ENCODE data around the gene NRCAM.

Gene NRCAM

DNA sequence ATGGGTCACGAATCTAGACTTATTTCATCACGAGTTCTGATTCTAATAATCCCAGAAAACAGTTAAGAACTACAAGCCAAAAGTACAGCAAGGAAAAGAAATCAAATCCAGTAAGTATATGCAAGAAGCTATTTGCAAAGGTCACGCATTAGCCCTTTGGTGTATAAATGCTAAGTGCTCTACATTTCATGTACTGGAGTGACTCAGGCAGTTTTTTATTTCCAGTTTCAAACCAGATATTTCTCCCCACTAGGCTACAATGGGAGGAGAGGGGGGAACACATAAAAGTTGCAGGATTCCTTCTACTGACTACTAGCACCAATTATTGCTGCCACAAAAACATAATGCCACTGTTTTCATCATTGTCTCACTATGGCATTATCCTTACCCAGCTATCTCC is 148.0 kb downstream of the NRCAM start:
- DNase-seq (ENCODE audit: low read depth), result no peak

DNA sequence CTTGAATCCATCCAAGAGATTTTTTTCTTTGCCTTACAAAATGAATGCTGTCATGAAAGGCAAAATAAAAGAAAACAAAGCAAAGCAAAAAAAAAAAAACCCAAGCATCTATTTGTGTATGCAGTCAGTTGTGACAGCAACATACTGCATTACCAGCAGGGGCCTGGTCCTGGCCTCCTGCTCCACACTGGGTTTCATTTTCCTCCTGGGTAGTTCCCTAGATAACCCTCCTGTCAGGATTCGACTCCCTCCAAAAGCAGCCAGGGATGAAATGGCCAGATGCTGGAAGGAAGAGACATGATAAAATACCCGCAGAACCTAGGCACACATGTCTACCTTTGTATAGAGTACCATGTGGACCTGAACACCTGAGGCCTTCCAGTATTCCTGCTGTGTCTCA is 148.6 kb downstream of the NRCAM start:
- no peak for DNase-seq (ENCODE audit: low read depth)

DNA sequence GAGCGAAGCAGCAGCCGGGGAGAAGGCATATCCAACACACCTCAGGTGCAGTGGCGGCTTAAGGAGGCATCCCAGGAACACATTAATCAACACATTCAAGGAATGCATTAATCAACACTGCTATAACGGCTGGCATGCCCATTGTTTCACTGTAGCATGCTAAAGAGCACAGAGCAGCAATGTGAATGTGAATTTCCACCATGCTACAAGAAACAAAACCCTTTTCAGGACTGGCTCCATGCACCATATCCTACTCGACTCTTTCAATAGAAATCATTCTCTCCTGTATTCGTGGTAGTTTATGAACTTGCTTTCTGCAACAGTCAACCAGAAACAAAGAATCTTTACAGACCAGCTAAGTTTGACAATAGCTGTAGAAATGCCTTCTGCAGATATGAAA is 149.0 kb downstream of the NRCAM start:
- DNase-seq (ENCODE audit: low read depth), result no peak

DNA sequence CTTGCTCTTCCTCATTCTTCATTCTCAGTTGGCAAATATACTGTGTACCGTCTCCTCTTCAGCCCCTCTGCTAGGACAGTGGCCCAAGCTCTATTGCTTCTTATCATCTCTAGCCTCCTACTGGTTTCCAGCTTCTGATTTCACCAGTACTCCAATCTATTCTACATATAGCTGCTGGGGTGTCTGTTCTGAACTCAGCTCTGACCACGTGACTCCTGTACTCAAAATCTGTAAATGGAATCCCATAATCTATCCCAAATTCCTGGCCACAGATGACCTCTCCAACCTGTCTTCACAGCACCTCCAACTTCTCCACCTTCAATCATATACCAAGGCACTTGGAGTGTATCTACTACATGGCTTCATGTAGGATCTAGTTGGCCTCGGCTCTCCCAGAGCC is 152.9 kb downstream of the NRCAM start:
- DNase-seq (ENCODE audit: low read depth), result no peak

DNA sequence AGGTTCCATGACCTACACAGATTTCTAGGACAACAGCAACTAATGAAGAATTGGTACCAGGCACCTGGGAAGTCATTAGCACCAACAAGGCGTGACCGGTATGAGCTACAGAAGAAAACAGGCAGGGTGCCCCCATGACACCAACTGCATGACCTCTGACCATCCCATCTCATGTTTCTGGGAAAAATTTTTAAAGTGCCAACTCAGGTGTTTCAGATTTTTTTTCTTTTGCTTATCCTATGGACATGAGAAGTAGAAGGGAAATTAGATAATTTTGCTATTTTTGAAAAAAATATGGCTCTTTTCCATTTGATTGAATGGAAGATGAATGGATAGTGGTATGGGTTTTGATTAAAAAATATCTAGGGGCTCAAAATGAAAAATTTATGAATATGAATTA is 154.8 kb downstream of the NRCAM start:
- DNase-seq (ENCODE audit: low read depth), result no peak

DNA sequence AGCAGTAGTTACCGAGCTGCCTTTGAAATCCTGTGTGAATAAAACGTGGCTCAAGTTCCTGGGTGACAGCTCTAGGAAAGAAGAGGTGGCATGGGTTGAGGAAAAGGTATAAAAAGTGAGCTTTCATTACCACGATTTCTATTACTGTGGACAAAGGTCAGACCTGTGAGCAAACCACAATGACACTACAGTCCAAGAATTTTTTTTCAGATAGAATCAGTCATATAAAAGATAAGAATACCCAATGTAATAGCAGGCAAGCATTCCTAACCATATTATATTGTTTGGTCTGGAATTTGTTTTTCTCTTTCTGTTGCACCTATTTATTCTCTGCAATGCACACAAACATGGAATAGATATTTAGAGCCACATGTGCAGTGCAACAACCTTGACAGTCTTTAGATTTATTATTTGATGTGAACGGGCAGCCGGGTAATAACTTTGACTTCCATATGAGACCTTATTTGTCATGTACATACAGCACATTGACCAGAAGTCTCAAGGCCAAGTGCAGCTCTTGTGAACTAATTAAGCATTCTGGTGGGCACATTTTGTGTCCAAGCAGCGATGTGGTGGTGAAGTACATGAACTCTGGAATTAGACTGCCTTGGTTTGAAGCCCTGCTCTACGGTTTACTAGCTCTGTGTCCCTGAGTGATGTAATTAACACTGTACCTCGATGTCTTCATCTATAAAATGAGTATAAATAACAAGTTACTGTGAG is 156.8 kb downstream of the NRCAM start:
- no peak for DNase-seq (ENCODE audit: low read depth)

DNA sequence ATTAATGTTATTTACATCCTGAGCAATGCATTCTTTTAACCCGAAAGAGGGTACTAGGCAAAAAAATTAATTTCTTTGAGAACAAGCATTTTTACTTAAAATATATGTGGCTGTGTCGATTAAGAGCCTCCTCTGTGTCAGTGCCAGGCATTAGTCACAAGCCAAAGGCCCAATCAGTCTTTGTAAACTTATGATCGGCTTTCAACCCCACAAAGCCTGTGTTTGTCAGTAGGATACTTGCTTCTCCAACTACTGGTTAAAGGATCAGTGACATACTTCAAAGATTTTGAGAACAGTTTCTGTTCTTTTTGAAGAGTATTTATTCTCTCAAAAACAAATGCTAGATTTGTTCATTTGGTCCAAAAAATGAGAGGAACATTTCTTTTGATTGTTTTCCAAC is 159.3 kb downstream of the NRCAM start:
- DNase-seq (ENCODE audit: low read depth), result no peak

DNA sequence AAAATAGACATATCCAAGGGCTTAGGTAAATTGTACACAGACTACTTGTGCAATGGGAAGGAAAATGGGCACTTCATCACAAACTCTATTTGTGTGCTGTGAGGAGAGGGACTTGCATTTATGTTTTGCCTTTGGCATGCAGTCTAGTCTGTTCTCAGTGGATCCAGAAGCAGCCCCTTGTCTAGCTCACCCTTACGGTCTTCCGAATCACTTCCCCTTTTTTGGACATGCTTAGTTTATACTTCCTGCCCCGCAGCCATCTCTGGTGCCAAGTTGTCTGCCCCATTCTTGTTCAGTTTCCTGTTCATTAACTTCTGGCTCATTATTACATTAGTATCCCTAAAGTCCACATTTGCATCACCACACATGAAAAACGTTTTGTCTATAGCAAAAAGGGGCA is 161.6 kb downstream of the NRCAM start:
- no peak for DNase-seq (ENCODE audit: low read depth)

DNA sequence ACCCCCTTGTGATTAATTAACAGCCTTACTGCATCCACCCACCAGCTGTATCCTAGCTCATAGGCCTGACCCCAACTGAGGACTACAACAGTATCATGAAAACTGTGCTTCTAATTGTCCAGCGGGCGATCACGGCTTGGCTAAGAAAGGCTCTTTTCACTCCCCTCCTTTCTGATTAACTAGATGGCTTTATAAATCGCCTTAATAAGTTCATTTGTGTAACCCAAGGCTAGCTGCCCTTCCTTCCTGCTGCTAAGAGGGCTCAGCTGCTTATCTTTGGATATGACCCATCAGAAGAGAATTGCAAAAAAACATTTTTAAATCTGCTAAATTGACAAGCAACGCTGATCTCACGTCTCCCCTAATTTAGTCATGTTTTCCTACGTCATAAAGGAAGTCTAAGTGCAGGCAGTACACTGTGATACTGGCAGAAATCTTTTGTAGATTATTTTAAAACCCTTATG is 163.1 kb downstream of the NRCAM start:
- no peak for DNase-seq (ENCODE audit: low read depth)

DNA sequence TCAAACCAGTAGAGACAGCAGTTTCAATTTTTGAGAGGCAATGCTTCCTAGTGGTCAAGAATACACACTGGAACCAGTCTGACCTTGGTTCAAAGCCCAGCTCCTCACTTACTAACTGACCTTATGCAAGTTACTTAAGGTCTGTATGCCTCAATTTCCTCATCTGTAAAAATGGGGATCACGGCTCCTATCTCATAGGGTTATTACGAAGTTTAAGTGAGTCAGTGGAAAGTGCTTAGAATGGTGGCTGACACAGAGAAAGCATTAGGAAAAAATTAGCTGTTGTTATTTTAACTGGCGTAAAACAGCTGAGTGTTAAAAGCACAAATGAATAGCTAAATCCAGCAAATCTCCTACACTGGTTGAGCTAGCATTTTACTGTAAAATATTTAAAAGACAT is 163.7 kb downstream of the NRCAM start:
- DNase-seq (ENCODE audit: low read depth), result no peak

DNA sequence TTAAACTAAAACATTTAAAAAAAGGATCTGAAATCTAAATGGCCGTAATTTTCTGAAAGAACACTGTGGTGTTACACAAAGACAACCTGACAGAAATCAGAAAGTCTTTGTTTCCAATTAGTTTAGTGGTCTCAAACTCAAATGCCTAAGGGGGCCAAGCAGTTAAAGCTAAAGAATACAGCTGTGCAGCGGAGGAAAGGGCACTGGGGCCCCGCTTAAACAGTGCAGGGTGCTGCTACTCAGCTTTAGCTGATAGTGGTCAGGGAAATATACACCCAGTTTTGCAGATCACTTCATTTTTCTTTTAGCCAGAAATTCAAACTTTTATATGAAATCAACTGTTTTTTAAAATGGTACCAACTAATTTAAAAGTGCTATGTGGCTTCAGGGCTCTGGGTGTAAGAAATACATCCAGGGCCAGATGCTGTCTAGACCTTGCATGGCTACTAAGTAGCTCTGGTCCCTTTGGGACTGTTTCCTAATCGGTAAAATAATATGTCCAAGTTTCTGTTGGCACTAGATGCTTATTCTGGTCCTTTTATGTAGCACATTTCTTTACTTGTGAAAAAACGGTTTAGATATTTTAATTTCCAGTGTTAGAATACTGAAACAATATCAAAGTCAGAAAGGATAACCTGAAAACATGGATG is 164.3 kb downstream of the NRCAM start:
- no peak for DNase-seq (ENCODE audit: low read depth)

DNA sequence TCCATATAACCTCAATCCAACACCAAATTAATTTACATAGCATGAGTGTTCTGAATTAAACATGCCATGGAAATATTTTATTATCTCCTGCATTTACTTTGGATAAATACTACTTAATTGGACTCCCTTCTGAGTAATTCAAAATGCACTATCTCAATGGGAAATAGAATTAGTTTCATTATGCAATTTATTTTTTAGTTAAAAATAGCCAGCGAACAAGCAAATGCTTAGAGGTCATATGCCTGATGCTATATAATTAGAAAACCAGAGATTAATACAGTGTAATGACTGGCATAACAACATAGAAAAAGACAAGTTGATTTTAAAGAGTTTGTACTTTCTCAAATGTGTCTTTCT is 165.1 kb downstream of the NRCAM start:
- no peak for DNase-seq (ENCODE audit: low read depth)

DNA sequence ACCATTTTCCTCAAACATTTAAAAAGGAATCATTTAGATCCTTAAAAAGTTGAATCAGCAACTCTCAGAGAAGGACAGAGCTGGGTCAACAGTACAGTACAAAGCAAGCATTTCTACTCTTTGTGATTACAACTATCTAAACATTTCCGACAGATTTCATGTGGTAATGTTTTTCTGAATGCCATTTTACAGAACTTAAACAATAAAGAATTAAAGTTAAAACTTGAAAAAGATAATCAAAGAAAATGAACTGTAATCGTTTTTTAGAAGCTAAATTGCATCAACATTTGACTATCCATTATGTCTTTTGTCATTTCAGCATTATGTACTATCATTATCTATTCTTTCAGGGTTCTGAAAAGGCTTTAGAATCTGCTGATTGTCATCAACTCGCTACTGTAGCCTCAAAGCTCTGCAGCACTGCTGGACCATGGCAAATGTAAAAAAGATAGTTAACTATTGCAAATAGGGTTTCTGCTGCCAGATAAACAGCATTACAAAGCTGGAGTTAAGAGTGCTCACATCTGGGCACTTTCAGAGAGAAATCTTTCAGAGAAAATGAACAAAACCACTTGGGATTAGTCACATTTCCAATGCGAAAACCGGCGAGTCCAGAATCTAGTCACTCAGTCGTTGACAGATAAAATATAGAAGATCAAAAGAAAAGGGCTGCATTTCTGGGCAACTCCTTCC is 165.6 kb downstream of the NRCAM start:
- no peak for DNase-seq (ENCODE audit: low read depth)

DNA sequence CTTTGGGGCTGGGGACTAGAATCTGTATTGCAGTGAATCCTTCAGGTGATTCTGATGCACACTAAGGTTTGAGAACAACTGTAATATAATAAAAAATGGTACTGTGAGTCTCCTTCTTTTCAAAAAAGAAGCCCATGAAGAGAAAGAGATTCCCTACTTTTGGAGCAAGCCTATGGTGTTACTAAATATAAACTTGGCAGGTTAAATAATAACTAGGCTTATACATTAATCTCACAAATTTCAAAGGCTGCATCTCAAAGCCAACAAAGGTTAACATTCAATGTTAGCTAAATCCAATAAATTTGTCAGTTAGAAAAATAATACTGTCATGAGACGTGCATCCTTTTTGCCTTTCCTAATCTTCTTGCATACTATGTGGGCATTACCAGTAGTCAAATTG is 166.4 kb downstream of the NRCAM start:
- DNase-seq (ENCODE audit: low read depth), result no peak

DNA sequence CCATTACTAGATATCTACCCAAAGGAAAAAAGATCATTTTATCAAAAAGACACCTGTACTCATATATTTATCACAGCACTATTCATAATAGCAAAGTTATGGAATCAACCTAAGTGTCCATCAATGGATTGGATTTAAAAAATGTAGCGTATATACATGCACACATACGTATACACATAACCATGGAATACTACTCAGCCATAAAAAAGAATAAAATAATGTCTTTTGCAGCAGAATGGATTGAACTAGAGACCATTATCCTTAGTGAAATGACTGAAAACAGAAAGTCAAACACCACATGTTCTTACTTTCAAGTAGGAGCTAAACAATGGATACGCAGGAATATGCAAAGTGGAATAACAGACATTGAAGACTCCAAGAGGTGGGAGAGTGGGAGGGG is 168.4 kb downstream of the NRCAM start:
- no peak for DNase-seq (ENCODE audit: low read depth)

DNA sequence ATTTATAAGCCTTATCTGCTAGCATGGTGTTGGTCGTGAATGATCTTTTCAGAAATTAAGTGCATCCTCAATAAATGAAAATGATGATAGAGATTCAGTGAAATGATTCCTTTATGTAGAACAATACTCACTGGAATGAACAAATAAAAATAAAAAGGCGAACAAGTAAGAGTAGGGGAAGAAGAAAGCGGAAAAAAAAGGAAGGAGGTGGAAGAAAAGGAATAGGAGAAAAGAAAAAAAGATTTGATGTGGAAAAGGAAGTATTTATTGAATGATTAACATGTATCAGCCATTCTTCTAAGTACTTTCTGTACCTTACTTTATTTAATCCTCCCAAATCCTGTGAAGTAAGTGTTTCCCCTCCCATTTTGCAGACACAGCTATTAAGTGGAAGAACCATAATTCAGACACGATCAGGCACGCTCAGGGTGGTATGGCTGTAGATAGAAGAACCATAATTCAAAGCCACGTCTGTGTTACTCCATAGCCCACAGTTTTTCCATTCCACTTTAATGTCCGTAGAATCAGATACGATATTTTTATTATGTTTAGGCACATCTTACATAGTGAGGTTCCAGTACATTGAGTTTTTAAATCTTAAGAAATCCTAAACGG is 169.8 kb downstream of the NRCAM start:
- DNase-seq (ENCODE audit: low read depth), result no peak

DNA sequence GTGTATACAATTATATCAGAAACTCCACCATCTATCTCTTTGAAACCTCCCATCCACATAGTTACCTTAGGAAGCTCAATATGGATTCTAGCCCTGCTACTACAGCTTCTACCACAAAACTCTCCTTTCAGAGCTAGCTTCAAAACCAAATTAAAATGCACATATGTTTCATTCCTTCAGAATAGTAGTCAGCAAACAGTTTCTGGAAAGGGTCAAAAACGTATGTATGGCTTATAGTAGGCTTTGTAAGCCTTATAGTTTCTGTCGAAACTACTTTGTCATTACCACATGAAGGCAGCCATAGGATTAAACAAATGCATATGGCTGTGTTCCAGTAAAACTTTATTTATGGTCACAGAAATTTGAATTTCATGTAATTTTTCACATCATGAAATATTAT is 170.5 kb downstream of the NRCAM start:
- no peak for DNase-seq (ENCODE audit: low read depth)

DNA sequence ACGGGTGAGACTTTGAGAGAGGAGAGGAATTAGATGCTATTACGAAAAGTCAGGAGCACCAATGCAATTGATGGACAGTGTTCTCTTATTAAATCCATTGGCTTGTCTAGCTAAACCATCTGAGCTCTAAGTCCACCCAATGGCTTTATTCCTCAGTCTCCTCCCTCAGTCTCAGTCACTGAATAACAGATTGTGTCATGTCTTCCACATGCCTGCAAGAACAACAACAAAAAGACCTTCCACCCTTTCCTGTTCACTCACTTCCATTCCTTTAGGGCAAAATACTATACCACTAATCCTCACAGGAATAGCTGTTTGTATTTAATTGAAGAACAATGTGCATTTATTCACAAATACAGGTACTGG is 171.2 kb downstream of the NRCAM start:
- no peak for DNase-seq (ENCODE audit: low read depth)

DNA sequence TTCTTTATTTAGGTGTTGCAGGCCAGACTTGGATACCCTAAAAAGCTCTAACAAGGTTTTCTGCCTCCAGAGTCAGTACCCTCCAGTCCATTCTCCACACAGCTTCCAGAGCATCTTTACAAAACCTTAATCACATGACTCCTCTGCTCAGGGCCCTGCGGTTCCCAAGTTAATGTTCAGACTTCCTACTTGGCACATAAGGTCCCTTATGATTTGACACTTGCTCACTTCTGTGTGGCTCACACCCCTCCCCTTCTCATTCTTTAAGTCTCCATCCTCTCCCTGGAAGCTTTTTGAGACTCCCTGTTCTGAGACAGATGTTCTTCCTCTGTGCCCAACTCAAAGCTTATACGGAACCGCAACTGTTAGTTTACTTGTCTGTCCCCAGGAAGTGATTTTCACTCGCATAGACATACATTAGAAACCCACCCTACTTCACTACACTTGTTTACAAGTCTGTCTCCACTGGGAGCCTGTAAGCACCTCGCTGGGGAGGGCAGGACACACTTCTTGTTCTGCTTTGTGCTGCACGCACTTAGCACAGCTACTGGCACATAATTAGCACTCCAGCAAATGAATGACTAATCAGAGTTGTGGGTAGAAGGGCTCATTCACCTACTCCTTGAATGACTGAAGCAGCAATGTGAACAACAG is 171.8 kb downstream of the NRCAM start:
- DNase-seq (ENCODE audit: low read depth), result no peak

DNA sequence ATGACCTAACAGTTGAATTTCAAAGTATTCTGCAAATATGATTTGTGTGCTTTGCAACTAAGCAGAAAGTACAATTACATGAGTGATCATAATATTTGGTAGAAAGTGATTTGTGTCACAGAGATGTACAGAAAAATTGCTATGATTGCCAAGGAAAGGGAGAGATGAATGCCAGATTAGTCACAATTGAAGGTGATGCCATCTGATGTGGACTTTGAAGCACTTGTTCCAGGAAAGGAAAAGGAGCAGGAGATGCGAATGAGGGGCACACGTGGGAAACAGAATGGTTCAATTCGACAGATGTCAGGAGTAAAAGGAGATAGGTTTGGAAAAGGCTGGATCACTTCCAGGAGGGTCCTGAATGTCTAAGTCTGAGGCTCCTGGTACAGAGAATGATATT is 173.0 kb downstream of the NRCAM start:
- no peak for DNase-seq (ENCODE audit: low read depth)

DNA sequence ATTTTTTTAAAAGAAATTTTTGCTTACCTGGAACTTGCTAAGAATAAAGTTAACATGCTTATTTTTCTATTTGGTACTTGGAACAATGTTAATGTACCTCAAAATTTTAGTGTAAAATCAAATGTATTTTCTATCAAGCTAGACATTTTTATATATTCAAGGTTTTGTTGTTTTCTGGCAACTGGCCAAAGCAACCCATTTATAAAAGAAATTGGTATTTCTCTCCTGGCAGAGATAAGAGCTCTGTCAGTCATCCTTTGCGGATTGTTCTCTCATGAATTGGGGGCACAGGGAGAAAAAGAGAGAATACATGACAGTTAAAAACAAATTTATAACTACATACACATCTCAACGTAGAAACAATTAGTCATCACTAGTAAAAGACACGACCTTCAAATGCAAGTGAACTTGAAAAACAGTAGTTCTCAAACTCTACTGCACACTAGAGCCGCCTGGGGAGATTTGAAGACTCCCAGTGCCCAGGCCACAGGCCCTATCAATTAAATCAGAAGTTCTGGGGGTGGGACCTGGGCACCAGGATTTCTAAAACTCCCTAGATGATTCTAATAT is 173.7 kb downstream of the NRCAM start:
- DNase-seq (ENCODE audit: low read depth), result no peak

DNA sequence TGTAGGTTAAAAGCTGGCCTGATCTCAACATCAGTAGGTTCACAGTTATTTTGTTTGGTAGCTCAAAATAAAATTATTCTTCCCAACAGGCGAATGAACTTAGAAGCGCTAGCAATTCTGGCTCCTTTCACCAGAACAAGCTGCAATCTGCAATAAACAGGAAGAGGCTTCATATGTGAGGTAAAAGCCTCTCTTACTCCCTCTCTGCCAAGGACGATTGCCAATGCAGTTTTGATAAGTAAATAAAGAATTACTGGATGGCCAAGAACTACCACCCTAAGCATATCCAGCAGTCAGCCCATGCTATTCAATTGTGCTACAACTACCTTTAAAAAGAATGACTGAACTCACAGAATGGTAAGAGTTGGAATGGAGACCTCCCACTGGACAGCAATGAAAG is 176.1 kb downstream of the NRCAM start:
- no peak for DNase-seq (ENCODE audit: low read depth)

All from stromal cell of bone marrow (primary cell).